Measurements from ENCODE around the gene LRRC49.
"Not testable (repeated sequence)": the region's sequence is repeated elsewhere in the genome, so short reads cannot be mapped to it uniquely, and the experiment has no call there.

Gene LRRC49

GRCh38 chr15:70857562-70858285 lies 34.9 kb upstream of the LRRC49 start:
- Mint-ChIP-seq H3K4me1 (ENCODE audit: low read depth) (peaks cover 4% of the 10 kb centered on the region), H3K9me3 (no peaks in the 10 kb centered on the region), H3K27ac (no peak overlapping the region), H3K36me3 (ENCODE audit: low read depth) (no peaks in the 10 kb centered on the region), H3K27me3 (peaks cover 45% of the 10 kb centered on the region), H3K4me3 (no peak overlapping the region)
- intact Hi-C loops (cut with micrococcal nuclease), result no loop called here

DNA sequence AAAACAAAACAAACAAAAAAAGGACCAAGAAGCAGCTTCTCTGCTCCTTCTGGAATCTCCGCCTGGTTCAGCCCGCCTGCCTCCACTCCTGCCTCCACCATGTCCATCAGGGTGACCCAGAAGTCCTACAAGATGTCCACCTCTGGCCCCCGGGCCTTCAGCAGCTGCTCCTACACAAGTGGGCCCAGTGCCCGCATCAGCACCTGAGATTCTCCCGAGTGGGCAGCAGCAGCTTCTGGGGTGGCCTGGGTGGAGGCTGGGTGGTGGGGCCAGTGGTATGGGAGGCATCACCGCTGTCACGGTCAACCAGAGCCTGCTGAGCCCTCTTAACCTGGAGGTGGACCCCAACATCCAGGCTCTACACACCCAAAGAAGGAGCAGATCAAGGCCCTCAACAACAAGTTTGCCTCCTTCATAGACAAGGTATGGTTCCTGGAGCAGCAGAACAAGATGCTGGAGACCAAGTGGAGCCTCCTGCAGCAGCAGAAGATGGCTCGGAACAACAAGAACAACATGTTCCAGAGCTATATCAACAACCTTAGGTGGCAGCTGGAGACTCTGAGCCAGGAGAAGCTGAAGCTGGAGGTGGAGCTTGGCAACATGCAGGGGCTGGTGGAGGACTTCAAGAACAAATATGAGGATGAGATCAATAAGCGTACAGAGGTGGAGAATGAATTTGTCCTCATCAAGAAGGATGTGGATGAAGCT lies 33.9 kb upstream of the LRRC49 start:
- H3K4me1 Mint-ChIP-seq (ENCODE audit: low read depth); H3K36me3 Mint-ChIP-seq (ENCODE audit: low read depth); H3K9me3 Mint-ChIP-seq; intact Hi-C loops (cut with micrococcal nuclease); H3K4me3 Mint-ChIP-seq; H3K27ac Mint-ChIP-seq: not testable (repeated sequence)
- H3K27me3 Mint-ChIP-seq, result peaks cover 36% of the 10 kb centered on the region

- H3K27ac Mint-ChIP-seq, result no peak overlapping the region
- H3K4me1 Mint-ChIP-seq (ENCODE audit: low read depth), result peaks cover 1% of the 10 kb centered on the region
- H3K9me3 Mint-ChIP-seq, result no peaks in the 10 kb centered on the region
- H3K27me3 Mint-ChIP-seq, result peaks cover 31% of the 10 kb centered on the region
- intact Hi-C loops (cut with micrococcal nuclease), result no loop called here
- H3K36me3 Mint-ChIP-seq (ENCODE audit: low read depth), result no peaks in the 10 kb centered on the region
- H3K4me3 Mint-ChIP-seq, result no peak overlapping the region
These were observed 33.2 kb upstream of the LRRC49 start for GRCh38 chr15:70859322-70859908.

DNA sequence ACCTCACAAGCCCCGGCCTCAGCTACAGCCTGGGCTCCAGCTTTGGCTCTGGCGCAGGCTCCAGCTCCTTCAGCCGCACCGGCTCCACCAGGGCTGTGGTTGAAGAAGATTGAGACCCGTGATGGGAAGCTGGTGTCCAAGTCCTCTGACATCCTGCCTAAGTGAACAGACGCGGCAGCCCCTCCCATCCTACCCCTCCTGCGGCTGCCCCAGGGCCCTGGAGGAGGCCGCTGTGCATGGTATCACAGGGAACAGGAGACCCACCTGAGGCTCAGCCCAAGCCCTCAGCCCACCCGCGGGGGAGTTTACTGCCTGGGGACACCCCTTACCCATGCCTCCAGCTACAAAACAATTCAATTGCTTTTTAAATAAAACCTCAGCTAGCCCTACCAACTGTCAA lies 32.6 kb upstream of the LRRC49 start:
- Mint-ChIP-seq H3K27me3 (peaks cover 26% of the 10 kb centered on the region), H3K27ac (no peak overlapping the region), H3K4me1 (ENCODE audit: low read depth) (no peaks in the 10 kb centered on the region), H3K9me3 (no peaks in the 10 kb centered on the region), H3K4me3 (no peak overlapping the region), H3K36me3 (ENCODE audit: low read depth) (no peaks in the 10 kb centered on the region)
- intact Hi-C loops (cut with micrococcal nuclease), result no loop called here

DNA sequence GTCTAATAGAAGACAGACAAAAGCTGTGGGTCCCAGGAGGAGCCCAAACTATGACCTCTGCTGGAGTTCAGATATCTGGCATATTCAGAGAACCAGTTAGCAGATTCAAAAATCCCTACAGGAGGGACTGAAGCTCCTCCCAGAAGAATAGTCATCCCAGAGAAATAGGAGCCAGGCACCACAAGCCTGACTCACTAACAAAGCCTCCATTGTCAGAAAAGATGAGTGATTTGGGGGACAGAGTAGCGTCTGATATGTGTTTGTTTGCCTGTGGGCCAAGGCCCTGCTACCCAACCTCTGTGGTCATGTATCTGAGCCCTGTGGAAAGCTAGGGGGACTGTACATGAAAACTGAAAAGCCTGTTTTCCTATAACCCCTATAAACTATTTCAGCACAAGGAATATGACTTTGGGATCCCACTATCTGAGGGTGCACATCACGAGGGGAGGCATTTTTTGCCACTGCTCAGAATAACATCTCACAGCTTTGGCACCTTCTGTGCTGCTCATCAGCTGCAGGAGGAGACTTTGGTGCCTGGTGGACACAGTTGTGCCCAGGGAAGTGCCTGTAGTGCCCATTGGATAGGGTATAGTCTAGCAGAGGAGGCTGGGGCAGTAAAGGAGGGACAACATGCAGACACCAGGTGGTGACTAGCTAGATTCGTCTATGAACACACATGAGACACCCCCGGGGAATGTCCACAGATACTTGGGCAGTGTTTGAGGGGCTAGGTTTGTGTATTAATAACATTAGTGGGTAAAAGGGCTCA lies 29.0 kb upstream of the LRRC49 start:
- Mint-ChIP-seq H3K4me1 (ENCODE audit: low read depth) (no peaks in the 10 kb centered on the region), H3K9me3 (no peaks in the 10 kb centered on the region), H3K36me3 (ENCODE audit: low read depth) (no peaks in the 10 kb centered on the region), H3K27me3 (peaks cover 2% of the 10 kb centered on the region), H3K27ac (no peak overlapping the region), H3K4me3 (no peak overlapping the region)
- intact Hi-C loops (cut with micrococcal nuclease), result no loop called here

DNA sequence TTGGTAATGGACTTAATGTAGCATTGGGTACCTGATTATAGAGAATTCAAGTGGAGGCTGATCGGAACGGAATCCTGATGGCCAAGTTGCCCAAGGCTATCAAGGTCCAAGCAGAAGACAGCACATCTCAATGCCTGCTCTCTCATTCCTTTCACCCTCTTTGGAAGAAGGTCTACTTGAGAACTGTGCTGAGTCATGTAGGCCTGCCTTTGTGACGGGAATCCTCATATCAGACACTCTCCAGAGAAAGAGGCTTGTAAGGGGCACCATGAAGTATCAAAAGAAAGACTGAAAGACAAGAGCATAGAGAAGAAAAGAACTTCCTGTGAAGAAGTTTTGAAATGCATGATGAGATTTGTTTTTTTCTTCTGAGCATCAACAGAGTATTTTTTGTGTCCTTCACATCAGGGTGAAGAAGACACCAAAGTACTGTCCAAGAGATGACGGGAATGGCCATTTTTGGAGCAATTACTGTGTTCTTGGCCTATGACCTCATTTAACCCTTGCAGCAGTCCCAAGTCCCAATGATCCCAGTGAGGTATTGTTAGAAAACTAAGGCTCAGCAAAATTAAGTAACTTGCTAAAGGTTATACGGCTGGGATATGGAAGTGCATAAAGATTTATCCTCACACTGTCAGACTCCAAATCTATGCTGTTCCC lies 25.5 kb upstream of the LRRC49 start:
- no peaks in the 10 kb centered on the region for H3K27me3 Mint-ChIP-seq
- H3K4me1 Mint-ChIP-seq (ENCODE audit: low read depth), result no peaks in the 10 kb centered on the region

DNA sequence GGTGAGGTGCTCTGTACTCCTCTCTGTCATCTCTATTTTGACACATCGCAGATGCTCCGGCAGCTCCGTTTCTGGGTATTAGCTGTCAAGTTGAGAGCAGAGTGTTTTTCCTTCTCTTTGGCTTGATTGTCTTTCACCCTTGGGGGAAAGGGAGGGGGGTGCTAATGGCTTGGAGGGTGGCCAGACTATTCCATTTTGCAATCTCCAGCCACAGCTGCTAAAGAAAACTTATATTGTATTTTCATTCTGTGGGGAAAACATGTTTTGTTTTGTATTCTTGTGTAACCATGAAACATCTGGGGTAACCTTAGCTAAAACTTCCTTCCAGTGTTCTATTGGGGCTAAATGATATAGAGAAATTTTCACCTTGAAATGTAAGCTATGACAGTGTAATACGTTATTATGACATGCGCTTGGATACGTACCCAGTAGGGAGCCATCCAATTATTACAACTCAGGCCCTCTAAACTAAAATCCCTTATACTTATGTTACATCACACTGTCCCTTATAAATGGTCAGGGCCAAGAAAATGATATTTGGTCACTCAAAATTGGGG lies 24.6 kb upstream of the LRRC49 start:
- no peak overlapping the region for H3K27ac Mint-ChIP-seq
- no peaks in the 10 kb centered on the region for H3K36me3 Mint-ChIP-seq (ENCODE audit: low read depth)
- H3K27me3 Mint-ChIP-seq, result no peaks in the 10 kb centered on the region
- no peaks in the 10 kb centered on the region for H3K9me3 Mint-ChIP-seq
- H3K4me1 Mint-ChIP-seq (ENCODE audit: low read depth), result no peaks in the 10 kb centered on the region
- intact Hi-C loops (cut with micrococcal nuclease), result no loop called here
- H3K4me3 Mint-ChIP-seq, result no peak overlapping the region

More for the DNA sequence above, 25.5 kb upstream of the LRRC49 start:
- H3K4me3 Mint-ChIP-seq, result no peak overlapping the region
- H3K27ac Mint-ChIP-seq, result no peak overlapping the region
- intact Hi-C loops (cut with micrococcal nuclease), result no loop called here
- H3K36me3 Mint-ChIP-seq (ENCODE audit: low read depth), result no peaks in the 10 kb centered on the region
- H3K9me3 Mint-ChIP-seq, result no peaks in the 10 kb centered on the region

DNA sequence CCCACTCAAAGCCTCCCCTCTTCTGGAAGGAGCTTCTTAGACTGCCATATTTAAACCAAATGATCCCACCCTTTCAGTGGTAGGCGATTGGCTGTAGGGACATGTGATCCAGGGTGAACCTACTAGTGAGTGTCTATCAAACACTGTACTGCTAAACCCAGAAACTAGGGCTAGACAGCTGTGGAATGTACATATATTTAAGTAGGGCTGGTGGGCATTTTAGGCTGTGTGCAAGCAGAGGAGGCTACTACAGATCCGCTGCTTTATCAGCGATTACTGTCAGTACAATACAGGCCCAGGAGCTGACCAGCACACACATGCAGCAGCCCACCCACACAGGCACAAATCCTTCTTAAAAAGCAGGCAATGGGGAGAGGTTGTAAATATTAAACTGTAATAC lies 23.3 kb upstream of the LRRC49 start:
- Mint-ChIP-seq H3K4me1 (ENCODE audit: low read depth) (no peaks in the 10 kb centered on the region), H3K9me3 (no peaks in the 10 kb centered on the region), H3K4me3 (no peak overlapping the region), H3K36me3 (ENCODE audit: low read depth) (no peaks in the 10 kb centered on the region), H3K27me3 (peaks cover 5% of the 10 kb centered on the region), H3K27ac (no peak overlapping the region)
- intact Hi-C loops (cut with micrococcal nuclease), result no loop called here

DNA sequence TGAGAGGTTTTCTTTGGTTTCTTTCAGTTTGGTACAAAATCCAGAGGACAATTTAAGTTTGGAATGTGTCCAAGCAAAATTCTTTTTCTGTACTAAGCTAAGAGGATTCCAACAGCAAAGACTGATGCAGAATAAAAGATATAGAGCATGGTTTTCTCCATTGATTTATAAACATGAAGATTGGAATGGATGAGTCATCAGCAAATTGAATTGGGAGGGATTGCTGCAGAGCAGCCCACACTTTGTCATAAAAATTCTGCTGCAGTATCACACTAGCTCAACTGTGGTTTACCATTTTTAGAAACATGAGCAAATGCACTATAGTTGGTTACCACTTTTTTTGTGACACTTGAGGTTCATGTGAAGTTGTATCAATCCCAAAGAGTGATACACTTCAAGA lies 22.6 kb upstream of the LRRC49 start:
- no peak overlapping the region for H3K4me3 Mint-ChIP-seq
- H3K4me1 Mint-ChIP-seq (ENCODE audit: low read depth), result no peaks in the 10 kb centered on the region
- H3K36me3 Mint-ChIP-seq (ENCODE audit: low read depth), result no peaks in the 10 kb centered on the region
- H3K27me3 Mint-ChIP-seq, result peaks cover 8% of the 10 kb centered on the region
- H3K9me3 Mint-ChIP-seq, result no peaks in the 10 kb centered on the region
- H3K27ac Mint-ChIP-seq, result no peak overlapping the region
- intact Hi-C loops (cut with micrococcal nuclease), result no loop called here

DNA sequence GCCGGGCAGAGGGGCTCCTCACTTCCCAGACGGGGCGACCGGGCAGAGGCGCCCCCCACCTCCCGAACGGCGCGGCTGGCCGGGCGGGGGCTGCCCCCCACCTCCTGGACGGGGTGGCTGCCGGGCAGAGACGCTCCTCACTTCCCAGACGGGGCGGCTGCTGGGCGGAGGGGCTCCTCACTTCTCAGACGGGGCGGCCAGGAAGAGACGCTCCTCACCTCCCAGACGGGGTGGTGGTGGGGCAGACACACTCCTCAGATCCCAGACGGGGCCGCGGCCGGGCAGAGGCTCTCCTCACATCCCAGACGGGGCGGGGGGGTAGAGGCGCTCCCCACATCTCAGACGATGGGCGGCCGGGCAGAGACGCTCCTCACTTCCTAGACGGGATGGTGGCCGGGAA lies 21.1 kb upstream of the LRRC49 start:
- H3K4me3 Mint-ChIP-seq; H3K27me3 Mint-ChIP-seq; H3K27ac Mint-ChIP-seq; H3K36me3 Mint-ChIP-seq (ENCODE audit: low read depth); H3K4me1 Mint-ChIP-seq (ENCODE audit: low read depth); H3K9me3 Mint-ChIP-seq; intact Hi-C loops (cut with micrococcal nuclease): not testable (repeated sequence)

DNA sequence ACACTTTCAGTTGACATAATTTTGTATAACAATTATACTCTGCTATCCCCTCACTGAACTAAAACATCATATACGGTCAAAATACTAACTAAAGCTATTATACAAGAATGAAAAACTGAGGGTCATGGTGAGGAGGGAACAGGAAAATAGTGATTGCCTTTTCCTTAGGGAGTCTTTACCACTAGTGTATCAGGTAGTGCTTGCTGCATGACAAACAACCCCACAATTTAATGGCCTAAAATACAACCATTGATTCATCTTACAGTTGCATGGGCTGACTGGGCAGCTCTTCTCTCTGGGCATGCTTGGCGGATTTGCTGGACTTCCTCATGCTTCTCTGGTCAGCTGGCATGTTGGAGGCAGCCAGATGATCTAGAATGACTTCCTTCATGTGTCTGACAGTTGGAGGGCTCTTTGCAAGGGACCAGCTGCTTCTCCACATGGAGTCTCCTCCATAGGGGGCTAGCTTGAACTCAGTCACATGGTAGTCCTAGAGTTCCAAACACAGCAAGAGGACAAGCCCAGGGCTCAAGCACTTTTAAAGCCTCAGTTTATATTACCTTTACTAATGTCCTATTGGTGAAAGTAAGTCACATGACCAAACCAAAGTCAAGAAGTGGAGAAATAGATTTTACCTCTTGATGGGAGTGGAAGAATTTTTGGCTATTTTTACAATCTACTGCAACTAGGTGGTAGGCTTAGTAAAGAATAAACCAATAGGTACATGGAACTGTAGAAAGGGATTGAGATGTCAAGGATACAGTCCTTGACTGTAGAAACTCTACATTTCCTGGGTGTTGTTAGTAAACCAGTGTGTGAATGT lies 19.2 kb upstream of the LRRC49 start:
- H3K4me3 Mint-ChIP-seq, result no peak overlapping the region
- intact Hi-C loops (cut with micrococcal nuclease), result no loop called here
- H3K27me3 Mint-ChIP-seq, result peaks cover 9% of the 10 kb centered on the region
- H3K4me1 Mint-ChIP-seq (ENCODE audit: low read depth), result no peaks in the 10 kb centered on the region
- no peaks in the 10 kb centered on the region for H3K9me3 Mint-ChIP-seq
- H3K36me3 Mint-ChIP-seq (ENCODE audit: low read depth), result no peaks in the 10 kb centered on the region
- no peak overlapping the region for H3K27ac Mint-ChIP-seq

- Mint-ChIP-seq H3K9me3 (no peaks in the 10 kb centered on the region), H3K27ac (no peak overlapping the region), H3K36me3 (ENCODE audit: low read depth) (no peaks in the 10 kb centered on the region), H3K27me3 (peaks cover 9% of the 10 kb centered on the region), H3K4me1 (ENCODE audit: low read depth) (no peaks in the 10 kb centered on the region), H3K4me3 (no peak overlapping the region)
- intact Hi-C loops (cut with micrococcal nuclease), result no loop called here
These were observed 17.4 kb upstream of the LRRC49 start for GRCh38 chr15:70875001-70875782.
